Stomach (tissue), 9 donors: ENCODE results near the gene NAPG. TPM values are rescaled to one million over a fixed set of nuclear protein-coding genes. Genes with fewer than 3 reads are reported as not detected.

Experiments used
- DNase-seq, 2 donors: peaks; one replicate each; pipeline versions ENCODE4 v3.0.0 to v3.0.0-alpha.2; 2013 to 2019
- H3K27ac ChIP-seq, 5 donors: fragments of 200-600 bp in 4 of 5; sonication (generic) in 4 of 5; one replicate each; pipeline ENCODE4 v1.5.1; 2013 to 2019; ENCODE audit warnings: mild to moderate bottlenecking in 1 of 5, moderate library complexity in 1 of 5
- H3K27me3 ChIP-seq, 3 donors: fragments of 200-600 bp; sonication (generic); one replicate each; pipeline ENCODE4 v1.5.1; 2017 to 2019; ENCODE audit warnings: mixed run types in 1 of 3
- H3K36me3 ChIP-seq, 4 donors: fragments of 200-600 bp; sonication (generic); 1 replicate in 3 of 4; 2 replicates in 1 of 4; pipeline ENCODE4 v1.5.1; 2016 to 2019
- H3K4me1 ChIP-seq, 4 donors: fragments of 200-600 bp; sonication (generic); one replicate each; pipeline ENCODE4 v1.5.1; 2016 to 2019
- H3K4me3 ChIP-seq, 4 donors: fragments of 200-600 bp; sonication (generic) in 3 of 4; one replicate each; pipeline ENCODE4 v1.5.1; 2016 to 2019; ENCODE audit warnings: mild to moderate bottlenecking in 1 of 4
- H3K9me3 ChIP-seq, 4 donors: fragments of 200-600 bp; sonication (generic); one replicate each; pipeline ENCODE4 v1.5.1; 2016 to 2019
- EP300 ChIP-seq: sonication (generic); formaldehyde crosslinking; IDR thresholded peaks from one replicate; pipeline ENCODE4 v1.6.1; 2017; ENCODE audit warnings: antibody characterized with exemption
- POLR2A ChIP-seq, 4 donors: fragments of 450-650 bp; IDR thresholded peaks; one replicate each; pipeline ENCODE4 v1.6.1; 2016; ENCODE audit warnings: antibody characterized with exemption in 4 of 4, control low read depth in 2 of 4, mild to moderate bottlenecking in 1 of 4, moderate library complexity in 1 of 4
- POLR2AphosphoS5 ChIP-seq, 3 donors: sonication (generic); formaldehyde crosslinking; IDR thresholded peaks; one replicate each; pipeline ENCODE4 v1.6.1; 2016; ENCODE audit warnings: antibody characterized with exemption in 3 of 3
- WGBS, 5 donors: extraction: QIAGEN DNeasy Blood & Tissue Kit in 3 of 5; methylation state at CpG; one replicate each; pipeline versions ENCODE4 v1.1.5 to v1.1.7; 2013 to 2018; 5-methylcytosine and 5-hydroxymethylcytosine counted together
- intact Hi-C: fragments of 100-400 bp; cut with DNase I; formaldehyde crosslinking; loops from one replicate; pipeline ENCODE4 v1.15.1; 2023; ENCODE audit warnings: low total_unique reads
- polyA plus RNA-seq, 3 donors: library from polyadenylated mRNA; stranded (reverse); fragments of 200-250 nt; gene quantifications; one replicate each; pipeline ENCODE4 v1.2.3, GENCODE V29; 2013
- total RNA-seq, 5 donors: library from RNA; depleted of rRNA; stranded (reverse); fragments of >200 nt; gene quantifications; one replicate each; pipeline versions ENCODE4 v1.1.0 to v1.2.3, GENCODE V29; 2014 to 2016
- TF ChIP-seq, protein P1 (sequence below), 7 experiments: fragments of 450-650 bp in 4 of 7; fragments of 200-600 bp in 3 of 7; sonication (generic) in 3 of 7; IDR thresholded peaks; one replicate each; pipeline ENCODE4 v1.5.1; 2016 to 2019; ENCODE audit warnings: antibody characterized with exemption in 7 of 7, control low read depth in 2 of 7, mild to moderate bottlenecking in 1 of 7
- donor health status: healthy with polysubstance abuse.
- donor health status: Bipolar disorder and iron deficiency.
- donor health status: healthy.

Gene NAPG
- total and polyA plus RNA-seq, 8 donors = 5.5 to 83.7 (median 17.6) TPM

DNA sequence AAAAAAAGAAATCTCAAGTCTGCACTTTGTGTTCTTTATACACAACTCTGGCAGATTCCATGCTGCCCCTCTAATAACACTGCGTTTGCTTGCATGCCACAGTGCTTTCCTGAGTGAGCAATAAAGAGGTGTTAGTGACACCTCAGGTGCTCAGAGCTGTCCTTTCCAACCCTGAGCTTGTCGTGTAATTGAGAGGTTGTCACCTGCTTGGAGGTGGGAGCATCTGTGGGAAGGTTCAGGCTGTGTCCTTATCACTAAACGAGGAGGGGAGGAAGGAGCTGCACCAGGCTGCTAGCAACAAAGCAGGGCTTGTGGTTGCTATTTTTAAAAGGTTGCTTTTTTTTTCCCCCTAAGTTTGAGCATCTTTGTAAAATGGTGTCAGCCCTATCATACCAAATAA, 39.5 kb upstream of the NAPG start:
- Histone ChIP-seq H3K36me3 (peaks cover 18 to 67% (median 37%) of the 10 kb centered on the region in 4 donors), H3K27me3 (no peaks in the 10 kb centered on the region), H3K9me3 (no peaks in the 10 kb centered on the region), H3K4me3 (no peak overlapping the region), H3K27ac (no peak overlapping the region), H3K4me1 (peaks cover 0 to 10% (median 4%) of the 10 kb centered on the region in 4 donors)
- 49 to 59% (median 54%) methylated on average over 3 of the region's 3 CpGs for WGBS, 5 donors
- no peak for DNase-seq
- intact Hi-C loops = no loop called here
- TF ChIP-seq EP300 (no peak), POLR2A (IDR thresholded peaks at IDR 0.05) (no peak), POLR2AphosphoS5 (IDR thresholded peaks at IDR 0.05) (no peak)
- TF ChIP-seq, protein P1, sequence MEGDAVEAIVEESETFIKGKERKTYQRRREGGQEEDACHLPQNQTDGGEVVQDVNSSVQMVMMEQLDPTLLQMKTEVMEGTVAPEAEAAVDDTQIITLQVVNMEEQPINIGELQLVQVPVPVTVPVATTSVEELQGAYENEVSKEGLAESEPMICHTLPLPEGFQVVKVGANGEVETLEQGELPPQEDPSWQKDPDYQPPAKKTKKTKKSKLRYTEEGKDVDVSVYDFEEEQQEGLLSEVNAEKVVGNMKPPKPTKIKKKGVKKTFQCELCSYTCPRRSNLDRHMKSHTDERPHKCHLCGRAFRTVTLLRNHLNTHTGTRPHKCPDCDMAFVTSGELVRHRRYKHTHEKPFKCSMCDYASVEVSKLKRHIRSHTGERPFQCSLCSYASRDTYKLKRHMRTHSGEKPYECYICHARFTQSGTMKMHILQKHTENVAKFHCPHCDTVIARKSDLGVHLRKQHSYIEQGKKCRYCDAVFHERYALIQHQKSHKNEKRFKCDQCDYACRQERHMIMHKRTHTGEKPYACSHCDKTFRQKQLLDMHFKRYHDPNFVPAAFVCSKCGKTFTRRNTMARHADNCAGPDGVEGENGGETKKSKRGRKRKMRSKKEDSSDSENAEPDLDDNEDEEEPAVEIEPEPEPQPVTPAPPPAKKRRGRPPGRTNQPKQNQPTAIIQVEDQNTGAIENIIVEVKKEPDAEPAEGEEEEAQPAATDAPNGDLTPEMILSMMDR (IDR thresholded peaks at IDR 0.05) = no peak

DNA sequence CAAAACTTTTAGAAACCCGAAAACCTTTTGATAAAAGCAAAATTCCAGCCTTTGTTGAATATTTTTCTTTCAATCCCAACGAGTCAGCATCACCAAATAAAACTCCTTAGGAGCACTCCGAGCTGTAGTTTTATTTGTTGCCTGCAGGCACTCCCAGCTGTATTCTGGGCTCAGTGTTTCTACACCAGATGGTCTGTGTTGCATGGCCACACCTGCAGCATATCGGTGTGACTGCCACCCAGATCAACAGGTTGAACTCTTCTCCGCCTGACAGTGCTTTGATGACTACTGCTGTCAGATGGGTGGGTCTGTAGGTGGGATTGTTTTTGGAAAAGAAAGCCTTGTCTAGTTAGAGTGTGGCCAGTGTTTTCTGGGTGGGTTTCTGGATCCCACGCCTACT, 38.7 kb upstream of the NAPG start:
- Histone ChIP-seq H3K4me1 (peaks cover 0 to 10% (median 1%) of the 10 kb centered on the region in 4 donors), H3K27ac (no peak overlapping the region), H3K36me3 (peaks cover 18 to 67% (median 37%) of the 10 kb centered on the region in 4 donors), H3K9me3 (no peaks in the 10 kb centered on the region), H3K27me3 (no peaks in the 10 kb centered on the region), H3K4me3 (no peak overlapping the region)
- no peak for DNase-seq
- intact Hi-C loops = no loop called here
- 79 to 91% (median 84%) methylated on average over 6 of the region's 6 CpGs for WGBS, 5 donors
- TF ChIP-seq POLR2AphosphoS5 (IDR thresholded peaks at IDR 0.05) (no peak), POLR2A (IDR thresholded peaks at IDR 0.05) (no peak), EP300 (no peak)
- TF ChIP-seq, protein P1 (IDR thresholded peaks at IDR 0.05) = no peak

DNA sequence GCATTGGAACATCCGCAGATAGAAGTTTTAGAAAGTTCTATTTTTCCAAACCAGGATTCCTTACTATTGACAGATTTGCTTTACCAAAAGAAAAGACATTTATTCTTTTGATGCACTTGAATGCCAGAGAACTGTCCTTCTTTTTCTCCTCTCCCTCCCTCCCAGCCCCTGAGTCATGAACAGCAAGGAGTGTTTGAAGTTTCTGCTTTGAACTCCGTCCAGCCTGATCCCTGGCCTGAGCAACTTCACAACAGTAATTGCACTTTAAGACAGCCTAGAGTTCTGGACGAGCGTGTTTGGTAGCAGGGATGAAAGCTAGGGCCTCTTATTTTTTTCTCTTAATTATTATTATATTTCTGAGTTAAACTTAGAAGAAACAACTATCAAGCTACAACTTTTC, 37.8 kb upstream of the NAPG start:
- peaks cover 18 to 61% (median 35%) of the 10 kb centered on the region in 4 donors for H3K36me3 ChIP-seq
- H3K4me1 ChIP-seq = peaks cover 0 to 3% (median 1%) of the 10 kb centered on the region in 4 donors
- H3K27ac ChIP-seq = no peak overlapping the region
- TF ChIP-seq EP300 = no peak
- TF ChIP-seq POLR2AphosphoS5 (IDR thresholded peaks at IDR 0.05) = no peak
- TF ChIP-seq POLR2A (IDR thresholded peaks at IDR 0.05) = no peak
- TF ChIP-seq, protein P1 (IDR thresholded peaks at IDR 0.05) = no peak
- 71 to 89% (median 74%) methylated on average over 4 of the region's 4 CpGs for WGBS, 5 donors
- peak in 1 of 2 donors; percentile 45 for DNase-seq
- H3K4me3 ChIP-seq = no peak overlapping the region
- no peaks in the 10 kb centered on the region for H3K27me3 ChIP-seq
- no peaks in the 10 kb centered on the region for H3K9me3 ChIP-seq
- intact Hi-C loops = no loop called here

DNA sequence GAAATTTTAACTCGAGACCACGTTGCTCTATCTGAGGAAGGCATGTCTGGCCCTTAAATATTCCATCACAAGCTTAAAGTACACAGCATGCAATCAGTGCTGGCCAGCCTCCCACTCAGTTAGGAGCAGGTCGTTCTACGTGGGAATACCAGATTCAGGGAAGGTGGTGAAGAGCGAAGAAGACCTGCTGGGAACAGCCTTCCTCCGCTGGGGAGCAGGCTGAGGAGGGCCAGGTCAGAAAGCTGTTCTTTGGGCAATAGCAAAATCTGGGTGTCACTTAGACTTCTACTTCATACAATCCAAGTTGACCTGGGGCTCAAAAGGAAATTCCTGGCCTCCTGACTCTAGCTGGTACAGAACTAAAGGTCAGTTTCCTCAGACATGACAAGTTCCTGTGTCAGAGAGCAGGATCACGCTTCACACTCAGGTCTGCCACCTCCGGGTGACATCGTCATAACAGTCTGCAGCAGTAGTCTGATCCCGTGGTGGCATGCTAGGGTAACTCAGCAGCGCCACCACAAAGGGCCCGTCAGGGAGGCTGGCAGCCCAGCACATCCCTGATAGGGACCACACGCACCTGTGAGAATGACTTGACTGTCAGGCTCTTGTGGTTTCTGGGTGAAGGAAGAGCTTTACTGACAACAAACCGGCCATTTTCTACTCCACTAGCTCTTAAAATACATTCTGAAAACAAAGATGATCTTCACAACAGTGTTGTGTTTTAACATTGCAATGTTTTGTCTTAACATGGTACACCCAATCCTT, 35.2 kb upstream of the NAPG start:
- intact Hi-C loops = no loop called here
- no peak for TF ChIP-seq POLR2AphosphoS5 (IDR thresholded peaks at IDR 0.05)
- TF ChIP-seq POLR2A (IDR thresholded peaks at IDR 0.05) = no peak
- TF ChIP-seq, protein P1 (IDR thresholded peaks at IDR 0.05) = peak in 1 of 7 experiments; percentile 18
- no peak for TF ChIP-seq EP300
- 67 to 78% (median 72%) methylated on average over 13 to 14 of the region's 14 CpGs for whole genome bisulfite sequencing, 5 donors
- Histone ChIP-seq H3K4me3 (no peak overlapping the region), H3K36me3 (peaks cover 16 to 37% (median 29%) of the 10 kb centered on the region in 4 donors), H3K27ac (no peak overlapping the region), H3K27me3 (no peaks in the 10 kb centered on the region), H3K4me1 (peaks cover 0 to 6% (median 0%) of the 10 kb centered on the region in 4 donors), H3K9me3 (no peaks in the 10 kb centered on the region)
- DNase-seq = peak in 1 of 2 donors; percentile 72
